SK-N-SH treated with all-trans-retinoic acid at 6 μM for 48 hours (cell line): ENCODE measurements around the gene KIRREL3.

Source experiments
- PPARA ChIP-seq: fragments of 250-450 bp; sonication (Bioruptor Pico); IDR thresholded peaks from 2 replicates; pipeline ENCODE4 v1.5.0; 2020; ENCODE audit warnings: mild to moderate bottlenecking, borderline replicate concordance
- RARB ChIP-seq: fragments of 250-450 bp; sonication (Bioruptor Pico); IDR thresholded peaks from 2 replicates; pipeline ENCODE4 v1.8.0; 2021; ENCODE audit warnings: mild to moderate bottlenecking, moderate library complexity
- TF ChIP-seq, protein P1 (sequence below): fragments of 250-450 bp; sonication (Bioruptor Pico); IDR thresholded peaks from 2 replicates; pipeline ENCODE4 v1.5.1; 2020; ENCODE audit warnings: low read depth, mild to moderate bottlenecking, moderate library complexity
- TF ChIP-seq, protein P2 (sequence below): fragments of 250-450 bp; sonication (Bioruptor Pico); IDR thresholded peaks from 2 replicates; pipeline ENCODE4 v1.8.0; 2020; ENCODE audit warnings: mild to moderate bottlenecking, moderate library complexity, borderline replicate concordance

GRCh38 chr11:126502982-126503381 is 497.6 kb downstream of the KIRREL3 start:
- TF ChIP-seq RARB (CRISPR knock-in tag) (no peak), PPARA (no peak)
- TF ChIP-seq, protein P1, sequence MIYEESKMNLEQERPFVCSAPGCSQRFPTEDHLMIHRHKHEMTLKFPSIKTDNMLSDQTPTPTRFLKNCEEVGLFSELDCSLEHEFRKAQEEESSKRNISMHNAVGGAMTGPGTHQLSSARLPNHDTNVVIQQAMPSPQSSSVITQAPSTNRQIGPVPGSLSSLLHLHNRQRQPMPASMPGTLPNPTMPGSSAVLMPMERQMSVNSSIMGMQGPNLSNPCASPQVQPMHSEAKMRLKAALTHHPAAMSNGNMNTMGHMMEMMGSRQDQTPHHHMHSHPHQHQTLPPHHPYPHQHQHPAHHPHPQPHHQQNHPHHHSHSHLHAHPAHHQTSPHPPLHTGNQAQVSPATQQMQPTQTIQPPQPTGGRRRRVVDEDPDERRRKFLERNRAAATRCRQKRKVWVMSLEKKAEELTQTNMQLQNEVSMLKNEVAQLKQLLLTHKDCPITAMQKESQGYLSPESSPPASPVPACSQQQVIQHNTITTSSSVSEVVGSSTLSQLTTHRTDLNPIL (CRISPR knock-in tag) = no peak
- TF ChIP-seq, protein P2, sequence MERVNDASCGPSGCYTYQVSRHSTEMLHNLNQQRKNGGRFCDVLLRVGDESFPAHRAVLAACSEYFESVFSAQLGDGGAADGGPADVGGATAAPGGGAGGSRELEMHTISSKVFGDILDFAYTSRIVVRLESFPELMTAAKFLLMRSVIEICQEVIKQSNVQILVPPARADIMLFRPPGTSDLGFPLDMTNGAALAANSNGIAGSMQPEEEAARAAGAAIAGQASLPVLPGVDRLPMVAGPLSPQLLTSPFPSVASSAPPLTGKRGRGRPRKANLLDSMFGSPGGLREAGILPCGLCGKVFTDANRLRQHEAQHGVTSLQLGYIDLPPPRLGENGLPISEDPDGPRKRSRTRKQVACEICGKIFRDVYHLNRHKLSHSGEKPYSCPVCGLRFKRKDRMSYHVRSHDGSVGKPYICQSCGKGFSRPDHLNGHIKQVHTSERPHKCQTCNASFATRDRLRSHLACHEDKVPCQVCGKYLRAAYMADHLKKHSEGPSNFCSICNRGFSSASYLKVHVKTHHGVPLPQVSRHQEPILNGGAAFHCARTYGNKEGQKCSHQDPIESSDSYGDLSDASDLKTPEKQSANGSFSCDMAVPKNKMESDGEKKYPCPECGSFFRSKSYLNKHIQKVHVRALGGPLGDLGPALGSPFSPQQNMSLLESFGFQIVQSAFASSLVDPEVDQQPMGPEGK (CRISPR knock-in tag) = no peak
